Muscle layer of duodenum (tissue), 2 donors: ENCODE measurements around the gene ZNF534.

Experiments used
- H3K27ac ChIP-seq: one replicate; pipeline ENCODE4 v1.7.0; 2013; ENCODE audit warnings: mild to moderate bottlenecking, low read length
- H3K27me3 ChIP-seq: one replicate; pipeline ENCODE4 v1.7.0; 2013; ENCODE audit warnings: low read depth, mild to moderate bottlenecking, control low read depth, low read length
- H3K36me3 ChIP-seq, 2 donors: one replicate each; pipeline ENCODE4 v1.7.0; 2013; ENCODE audit warnings: low read length in 2 of 2, control low read depth in 1 of 2, mild to moderate bottlenecking in 1 of 2; ENCODE audit not compliant: insufficient read depth in 2 of 2, control insufficient read depth in 1 of 2
- H3K4me1 ChIP-seq, 2 donors: one replicate each; pipeline ENCODE4 v1.7.0; 2013; ENCODE audit warnings: low read length in 2 of 2, mild to moderate bottlenecking in 2 of 2, control low read depth in 1 of 2, moderate library complexity in 1 of 2; ENCODE audit not compliant: insufficient read depth in 2 of 2, control insufficient read depth in 1 of 2
- H3K4me3 ChIP-seq, 2 donors: one replicate each; pipeline ENCODE4 v1.7.0; 2013; ENCODE audit warnings: low read length in 2 of 2, low read depth in 1 of 2, mild to moderate bottlenecking in 1 of 2
- H3K9me3 ChIP-seq, 2 donors: one replicate each; pipeline ENCODE4 v1.7.0; 2013; ENCODE audit warnings: low read length in 2 of 2, control low read depth in 1 of 2, mild to moderate bottlenecking in 1 of 2; ENCODE audit not compliant: control insufficient read depth in 1 of 2
- donor health status: healthy.

Gene ZNF534

GRCh38 chr19:52428937-52429336 is at the start of gene ZNF534:
Gene ZNF534, plus strand, starts transcription at chr19:52429148. Its CDS starts 2,327 bp downstream, at chr19:52431475.
- Histone ChIP-seq H3K9me3 (peaks cover 9 to 69% of the 10 kb centered on the region in 2 donors), H3K27ac (no peak within 1 kb of the TSS), H3K27me3 (no peaks in the 10 kb centered on the region), H3K36me3 (peaks cover 0 to 21% of the 10 kb centered on the region in 2 donors), H3K4me3 (peak within 1 kb of the TSS in 1 of 2 donors; percentile 45), H3K4me1 (no peaks in the 10 kb centered on the region)

- Histone ChIP-seq H3K9me3 (peaks cover 17 to 60% of the 10 kb centered on the region in 2 donors), H3K36me3 (peaks cover 0 to 53% of the 10 kb centered on the region in 2 donors), H3K4me1 (no peaks in the 10 kb centered on the region), H3K27me3 (no peaks in the 10 kb centered on the region), H3K4me3 (peak overlapping the region in 1 of 2 donors; percentile 50), H3K27ac (no peak overlapping the region)
Measured at GRCh38 chr19:52391135-52391534, 37.8 kb upstream of the ZNF534 start.

GRCh38 chr19:52397310-52398080 is 31.5 kb upstream of the ZNF534 start, which contains the start of gene ZNF528:
Gene ZNF528, plus strand, starts transcription at chr19:52397849. Its CDS starts 4,165 bp downstream, at chr19:52402014.
- peaks cover 0 to 16% of the 10 kb centered on the region in 2 donors for H3K4me1 ChIP-seq
- H3K27me3 ChIP-seq = no peaks in the 10 kb centered on the region
- peaks cover 20 to 51% of the 10 kb centered on the region in 2 donors for H3K36me3 ChIP-seq
- H3K9me3 ChIP-seq = peaks cover 12 to 17% of the 10 kb centered on the region in 2 donors
- H3K4me3 ChIP-seq = peak within 1 kb of the TSS; percentile 73 to 98
- peak within 1 kb of the TSS; percentile 83 for H3K27ac ChIP-seq

- Histone ChIP-seq H3K4me1 (peaks cover 0 to 16% of the 10 kb centered on the region in 2 donors), H3K27me3 (no peaks in the 10 kb centered on the region), H3K4me3 (peak overlapping the region; percentile 73 to 98), H3K27ac (peak overlapping the region; percentile 83), H3K36me3 (peaks cover 23 to 56% of the 10 kb centered on the region in 2 donors), H3K9me3 (peaks cover 14 to 18% of the 10 kb centered on the region in 2 donors)
Measured at GRCh38 chr19:52398081-52398441, 30.9 kb upstream of the ZNF534 start.

- H3K27me3 ChIP-seq = no peaks in the 10 kb centered on the region
- peaks cover 52 to 99% of the 10 kb centered on the region in 2 donors for H3K36me3 ChIP-seq
- no peaks in the 10 kb centered on the region for H3K4me1 ChIP-seq
- H3K27ac ChIP-seq = no peak overlapping the region
- peaks cover 41 to 79% of the 10 kb centered on the region in 2 donors for H3K9me3 ChIP-seq
- peak overlapping the region in 1 of 2 donors; percentile 46 for H3K4me3 ChIP-seq
Measured at GRCh38 chr19:52410276-52410675, 18.7 kb upstream of the ZNF534 start.

GRCh38 chr19:52415711-52416110 is 13.2 kb upstream of the ZNF534 start:
- Histone ChIP-seq H3K36me3 (peaks cover 16 to 51% of the 10 kb centered on the region in 2 donors), H3K9me3 (peaks cover 65 to 96% of the 10 kb centered on the region in 2 donors), H3K4me3 (peak overlapping the region in 1 of 2 donors; percentile 46)

GRCh38 chr19:52442179-52442578 is 13.2 kb downstream of the ZNF534 start:
- Histone ChIP-seq H3K36me3 (peaks cover 0 to 14% of the 10 kb centered on the region in 2 donors), H3K4me1 (no peaks in the 10 kb centered on the region), H3K27me3 (no peaks in the 10 kb centered on the region), H3K9me3 (peaks cover 18 to 72% of the 10 kb centered on the region in 2 donors), H3K4me3 (no peak overlapping the region), H3K27ac (no peak overlapping the region)

More at GRCh38 chr19:52415711-52416110, 13.2 kb upstream of the ZNF534 start:
- no peaks in the 10 kb centered on the region for H3K27me3 ChIP-seq
- no peaks in the 10 kb centered on the region for H3K4me1 ChIP-seq
- H3K27ac ChIP-seq = no peak overlapping the region

- no peaks in the 10 kb centered on the region for H3K27me3 ChIP-seq
- peak overlapping the region in 1 of 2 donors; percentile 32 for H3K4me3 ChIP-seq
- no peaks in the 10 kb centered on the region for H3K4me1 ChIP-seq
- H3K36me3 ChIP-seq = no peaks in the 10 kb centered on the region
- H3K9me3 ChIP-seq = peaks cover 8 to 56% of the 10 kb centered on the region in 2 donors
- H3K27ac ChIP-seq = no peak overlapping the region
Measured at GRCh38 chr19:52444506-52444905, 15.6 kb downstream of the ZNF534 start.

- Histone ChIP-seq H3K27me3 (no peaks in the 10 kb centered on the region), H3K27ac (no peak overlapping the region), H3K4me1 (peaks cover 0 to 11% of the 10 kb centered on the region in 2 donors), H3K36me3 (peaks cover 0 to 13% of the 10 kb centered on the region in 2 donors), H3K9me3 (peaks cover 16 to 47% of the 10 kb centered on the region in 2 donors), H3K4me3 (peak overlapping the region in 1 of 2 donors; percentile 53)
Measured at GRCh38 chr19:52451241-52451640, 22.3 kb downstream of the ZNF534 start.

GRCh38 chr19:52453324-52454094 is 24.6 kb downstream of the ZNF534 start, which contains the start of gene ZNF578:
Gene ZNF578, plus strand, starts transcription at chr19:52453553. Its CDS starts 48,293 bp downstream, at chr19:52501846.
- H3K4me3 ChIP-seq = peak within 1 kb of the TSS; percentile 74 to 90

More at GRCh38 chr19:52453324-52454094, 24.6 kb downstream of the ZNF534 start, which contains the start of gene ZNF578:
- Histone ChIP-seq H3K36me3 (peaks cover 0 to 33% of the 10 kb centered on the region in 2 donors), H3K27me3 (no peaks in the 10 kb centered on the region), H3K4me1 (peaks cover 0 to 11% of the 10 kb centered on the region in 2 donors), H3K27ac (no peak within 1 kb of the TSS), H3K9me3 (peaks cover 21 to 56% of the 10 kb centered on the region in 2 donors)
